ENCODE measurements around the gene C10orf105.

Gene C10orf105, protein sequence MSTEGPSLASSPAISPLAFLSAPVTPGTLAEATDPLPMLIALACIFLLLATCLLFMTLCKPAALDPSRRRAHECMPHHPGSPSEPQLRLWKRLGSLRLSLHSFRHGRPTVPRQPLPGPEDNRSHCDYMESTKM

GRCh38 chr10:71719464-71720201 is at the start of gene C10orf105:
TSS of gene C10orf105 (minus strand) at chr10:71719778. CDS start at chr10:71716337, 3,441 bp downstream.
- DNase-seq (ENCODE audit: low read depth, low spot score) = no peak

DNA sequence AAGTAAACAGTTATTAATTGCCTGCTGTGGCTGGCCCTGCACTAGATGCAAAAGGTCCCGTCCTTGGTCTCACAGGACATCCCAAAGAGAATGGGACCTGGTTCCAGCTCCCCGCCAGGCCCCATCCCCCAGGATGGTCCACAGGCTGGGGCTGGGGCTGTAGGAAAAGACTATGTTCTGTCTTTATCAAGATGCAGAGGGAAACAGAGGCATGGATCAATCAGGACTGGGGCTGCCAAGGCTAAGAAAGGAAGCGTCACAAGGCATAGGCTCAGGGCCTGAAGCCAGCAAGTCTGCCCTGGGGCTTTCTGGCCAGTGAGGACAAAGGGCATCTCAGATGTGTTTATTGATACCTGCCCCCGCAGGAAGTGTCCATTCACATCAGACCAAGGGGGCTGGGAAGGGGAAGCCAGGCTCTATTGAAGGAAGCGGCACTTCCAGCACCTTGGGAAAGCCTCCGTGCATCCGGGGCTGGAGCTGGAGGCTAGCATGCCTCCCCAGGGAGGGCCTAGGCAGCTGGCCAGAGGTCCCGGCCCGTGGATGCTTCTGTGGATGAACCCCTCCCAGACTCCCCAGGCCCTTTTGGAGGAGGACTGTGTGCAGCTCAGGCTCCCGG is 48.0 kb upstream of the C10orf105 start:
- no peak for DNase-seq (ENCODE audit: low read depth, low spot score)

- no peak for DNase-seq (ENCODE audit: low read depth, low spot score)
These were observed 47.3 kb upstream of the C10orf105 start for GRCh38 chr10:71766717-71767419.

DNA sequence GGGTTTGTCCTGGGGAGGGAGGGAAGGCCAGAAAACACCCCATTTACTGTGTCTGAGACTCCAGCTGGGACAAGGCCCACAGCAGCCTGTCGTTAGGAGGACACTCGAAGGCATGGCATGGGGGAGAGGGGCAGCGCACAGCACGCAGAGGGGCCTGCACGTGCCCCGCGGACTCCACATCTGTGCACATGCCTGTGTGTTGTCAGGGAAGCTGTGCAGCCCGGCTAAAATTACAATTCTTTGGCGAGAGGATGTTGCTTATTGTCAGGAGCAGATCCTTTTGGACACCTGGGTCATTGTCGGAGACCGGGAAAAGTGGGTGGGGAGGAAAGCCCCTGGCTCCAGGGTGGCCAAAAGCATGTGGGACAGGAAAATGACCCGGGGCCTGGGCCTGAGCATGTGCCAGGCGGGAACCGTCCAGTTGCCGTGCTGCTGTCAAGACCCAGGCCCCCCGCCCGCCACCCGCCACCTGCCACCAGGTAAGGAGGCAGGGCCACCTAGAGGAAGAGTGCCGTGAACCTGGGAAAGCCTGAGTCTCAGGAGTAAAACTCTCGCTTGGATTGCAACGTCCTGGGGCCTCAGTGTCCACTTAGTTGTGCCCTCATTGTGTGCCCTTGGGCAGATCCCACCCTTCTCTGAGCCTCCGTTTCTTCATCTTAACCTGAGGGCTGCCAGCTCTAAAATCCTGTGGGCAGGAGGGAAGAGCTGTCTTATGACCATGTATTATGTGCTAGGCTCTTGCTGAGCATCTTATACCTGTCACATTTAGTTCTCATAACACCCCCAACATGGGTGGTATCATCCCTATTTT is 46.5 kb upstream of the C10orf105 start:
- DNase-seq (ENCODE audit: low read depth, low spot score) = no peak

DNA sequence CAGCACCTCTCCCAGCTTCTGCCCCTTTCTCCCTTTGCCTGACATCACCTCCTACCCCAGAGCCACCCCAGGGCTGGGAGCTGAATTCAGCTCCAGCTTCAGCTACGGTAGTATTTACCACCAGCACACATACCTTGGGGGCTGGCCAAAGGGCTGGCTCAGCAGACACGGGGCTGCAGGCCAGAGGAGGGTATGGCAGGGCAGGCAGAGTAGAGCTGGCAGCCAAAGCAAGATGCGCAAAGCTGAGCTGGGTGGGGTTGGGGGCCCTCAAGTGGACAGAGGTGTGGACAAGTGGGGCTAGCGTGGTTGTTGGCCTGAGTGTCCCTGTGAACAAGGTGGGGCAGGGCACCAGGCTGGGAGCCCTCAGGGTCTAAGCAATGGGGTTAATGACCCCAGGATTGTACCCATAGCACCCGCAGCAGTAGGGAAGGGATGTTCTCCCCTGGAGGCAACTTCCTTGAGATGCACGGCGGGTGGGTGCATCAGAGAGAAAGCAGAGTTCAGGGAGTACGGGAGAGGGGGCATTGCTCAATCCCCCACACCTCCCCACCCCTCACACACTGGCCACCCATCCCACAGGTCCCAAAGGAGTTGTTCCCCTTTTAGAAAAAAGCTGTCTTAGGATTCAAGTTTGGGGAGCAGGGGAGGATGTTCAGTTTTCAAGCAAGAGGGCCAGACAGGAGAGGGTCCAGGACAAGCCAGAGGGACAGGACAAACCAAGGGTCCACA is 45.8 kb upstream of the C10orf105 start:
- no peak for DNase-seq (ENCODE audit: low read depth, low spot score)

DNA sequence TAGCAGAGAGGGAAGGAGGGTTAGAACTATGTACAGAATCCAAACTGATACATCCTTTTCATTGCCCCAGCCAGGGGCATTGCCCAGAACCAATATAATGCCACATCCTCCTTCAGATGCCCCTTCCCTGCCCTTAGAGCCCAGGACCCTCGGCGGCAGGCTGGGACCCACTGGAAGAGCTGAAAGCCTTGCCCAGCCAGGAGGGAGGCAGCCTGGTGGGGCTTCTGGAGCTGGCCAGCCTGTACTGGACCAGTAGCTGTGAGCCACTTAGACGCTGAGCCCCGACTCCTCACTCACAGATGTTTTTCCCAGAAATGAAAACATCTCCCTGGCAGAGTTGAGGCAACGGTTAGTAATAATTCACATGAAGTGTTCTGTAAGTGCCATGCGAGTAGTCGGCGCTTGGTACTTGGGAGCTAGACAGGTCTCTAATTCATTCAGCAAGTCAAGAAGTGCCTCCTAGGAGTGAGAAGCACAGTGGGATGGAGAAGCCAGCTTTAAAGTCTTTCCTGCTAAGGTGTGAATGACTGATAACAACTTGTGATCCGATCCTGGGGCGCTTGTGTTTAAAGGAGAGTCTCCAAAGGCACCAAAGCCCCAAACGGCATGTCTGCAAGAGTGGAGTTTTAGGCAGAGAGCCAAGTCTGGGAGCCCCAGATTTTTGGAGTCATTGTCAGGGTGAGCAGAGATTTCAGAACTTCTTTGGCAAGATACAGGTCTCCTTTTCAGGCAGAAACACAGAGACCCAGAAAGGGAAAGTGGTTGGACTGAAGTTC is 44.0 kb upstream of the C10orf105 start:
- no peak for DNase-seq (ENCODE audit: low read depth, low spot score)

GRCh38 chr10:71762324-71762723 is 42.7 kb upstream of the C10orf105 start:
- DNase-seq (ENCODE audit: low read depth, low spot score) = no peak

GRCh38 chr10:71761541-71762113 is 42.0 kb upstream of the C10orf105 start:
- no peak for DNase-seq (ENCODE audit: low read depth, low spot score)

DNA sequence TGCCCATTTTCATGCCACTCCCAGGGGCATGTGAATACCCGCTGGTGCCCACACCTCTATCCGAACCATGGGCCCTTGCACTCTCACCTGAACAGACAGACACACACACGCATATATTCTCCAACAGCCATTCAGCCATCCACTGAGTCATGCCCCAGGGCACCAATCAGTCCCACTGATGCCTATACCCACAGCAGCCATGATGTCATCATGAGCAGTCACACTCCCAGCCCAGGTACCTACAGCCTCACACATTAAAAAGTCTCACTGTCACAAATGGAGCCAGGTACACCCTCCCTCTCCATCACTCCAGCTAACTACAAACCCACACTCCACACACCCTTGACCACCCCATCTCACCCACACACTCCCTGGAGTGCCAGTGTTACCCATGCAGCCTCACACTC is 41.5 kb upstream of the C10orf105 start:
- DNase-seq (ENCODE audit: low read depth, low spot score) = no peak

DNA sequence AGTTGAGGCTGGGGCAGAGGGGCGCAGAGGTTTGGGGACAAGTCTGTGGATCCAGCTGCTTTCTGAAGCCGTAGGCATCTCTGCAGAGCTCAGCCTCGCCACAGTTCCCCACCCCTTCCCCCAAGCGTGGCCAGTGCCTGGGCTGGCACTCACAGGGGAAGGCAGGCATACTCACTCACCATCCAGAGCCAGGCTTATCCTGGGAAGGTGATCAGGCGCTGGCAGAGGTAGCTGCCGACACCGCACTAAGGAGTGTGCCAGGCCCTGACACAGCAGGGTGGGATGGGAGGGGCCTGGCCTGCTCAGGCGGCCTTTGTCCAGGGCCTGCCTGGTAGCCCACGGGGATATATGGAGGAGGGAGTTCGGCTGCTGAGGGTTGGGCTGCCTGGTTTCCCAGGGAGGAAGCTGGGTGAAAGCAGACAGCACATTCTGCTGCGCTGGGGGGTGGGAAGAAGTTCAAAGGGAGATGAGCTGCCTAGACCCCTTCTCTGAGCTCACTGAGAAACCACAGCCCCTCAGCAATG is 37.9 kb upstream of the C10orf105 start:
- no peak for DNase-seq (ENCODE audit: low read depth, low spot score)

GRCh38 chr10:71756311-71757191 is 37.0 kb upstream of the C10orf105 start:
- no peak for DNase-seq (ENCODE audit: low read depth, low spot score)

DNA sequence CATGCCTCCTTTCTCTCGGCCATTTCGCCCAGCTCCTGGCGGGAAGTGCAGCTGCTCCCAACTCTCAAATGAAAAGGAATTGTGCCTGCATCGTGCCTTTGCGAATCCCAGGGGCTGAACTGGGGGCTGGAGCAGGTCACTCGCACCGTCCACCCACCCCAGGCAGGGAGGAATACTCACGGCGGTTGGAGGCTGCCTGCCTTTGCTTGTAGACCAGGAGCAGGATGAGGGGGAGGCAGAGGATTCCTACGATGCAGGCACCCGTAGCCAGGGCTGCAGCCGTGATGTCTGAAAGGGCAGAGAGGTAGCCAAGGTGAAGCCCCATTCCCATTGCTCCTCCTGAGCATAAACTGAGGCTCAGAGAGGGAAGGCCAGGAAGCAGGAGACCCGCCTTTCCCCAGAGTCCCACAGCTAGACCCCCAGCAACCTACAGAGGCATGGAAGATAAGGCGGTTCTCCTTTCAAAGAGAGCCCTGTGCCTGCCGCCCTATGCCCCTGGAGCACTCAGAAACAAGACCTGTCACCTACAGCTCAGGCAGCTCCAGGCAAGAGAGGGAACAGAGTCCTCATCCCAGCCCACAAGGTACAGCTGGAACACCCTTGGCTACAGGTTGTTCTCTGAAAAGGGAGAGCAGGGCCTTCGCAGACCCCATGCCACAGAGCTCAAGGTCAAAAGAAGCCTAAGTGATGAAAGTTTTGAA is 35.8 kb upstream of the C10orf105 start:
- no peak for DNase-seq (ENCODE audit: low read depth, low spot score)

- no peak for DNase-seq (ENCODE audit: low read depth, low spot score)
These were observed 35.0 kb upstream of the C10orf105 start for GRCh38 chr10:71754562-71754961.

DNA sequence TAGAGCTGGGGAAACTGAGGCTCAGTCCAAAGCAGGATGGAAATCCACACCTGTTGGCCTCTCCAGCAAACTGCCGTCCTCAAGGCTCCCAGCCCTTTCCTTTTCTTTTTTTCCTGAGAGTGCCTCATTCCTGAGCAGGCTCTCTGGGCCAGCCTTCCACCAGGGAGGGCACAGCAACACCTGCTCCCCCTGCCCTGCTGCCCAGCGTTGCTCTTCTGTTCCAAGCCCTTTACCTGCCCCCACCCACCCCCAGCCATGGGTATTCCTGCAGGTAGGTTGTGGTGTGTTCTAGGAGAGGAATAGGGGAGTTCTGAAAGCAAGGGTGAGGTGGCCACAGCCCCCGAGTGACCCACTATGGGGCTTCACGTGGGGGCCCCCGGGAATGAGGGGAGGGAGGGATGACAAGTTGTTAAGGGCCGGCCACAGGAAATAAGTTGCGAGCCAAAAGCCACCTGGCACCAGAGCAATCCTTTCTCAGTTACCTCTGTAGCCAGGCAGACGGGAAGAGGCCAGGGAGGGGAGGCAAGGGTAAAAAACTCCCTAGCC is 34.5 kb upstream of the C10orf105 start:
- no peak for DNase-seq (ENCODE audit: low read depth, low spot score)

- no peak for DNase-seq (ENCODE audit: low read depth, low spot score)
These were observed 33.7 kb upstream of the C10orf105 start for GRCh38 chr10:71753091-71753959.

- no peak for DNase-seq (ENCODE audit: low read depth, low spot score)
These were observed 33.0 kb upstream of the C10orf105 start for GRCh38 chr10:71752391-71753090.
